ENCODE measurements around the gene VMO1. TPM values are rescaled to one million over a fixed set of nuclear protein-coding genes. Genes with fewer than 3 reads are reported as not detected.
A peak's percentile ranks its signal among the peaks of the same experiment; 100 is the strongest.

Gene VMO1
- total RNA-seq, 1 experiment from 2014 or later = 1.2 TPM

DNA sequence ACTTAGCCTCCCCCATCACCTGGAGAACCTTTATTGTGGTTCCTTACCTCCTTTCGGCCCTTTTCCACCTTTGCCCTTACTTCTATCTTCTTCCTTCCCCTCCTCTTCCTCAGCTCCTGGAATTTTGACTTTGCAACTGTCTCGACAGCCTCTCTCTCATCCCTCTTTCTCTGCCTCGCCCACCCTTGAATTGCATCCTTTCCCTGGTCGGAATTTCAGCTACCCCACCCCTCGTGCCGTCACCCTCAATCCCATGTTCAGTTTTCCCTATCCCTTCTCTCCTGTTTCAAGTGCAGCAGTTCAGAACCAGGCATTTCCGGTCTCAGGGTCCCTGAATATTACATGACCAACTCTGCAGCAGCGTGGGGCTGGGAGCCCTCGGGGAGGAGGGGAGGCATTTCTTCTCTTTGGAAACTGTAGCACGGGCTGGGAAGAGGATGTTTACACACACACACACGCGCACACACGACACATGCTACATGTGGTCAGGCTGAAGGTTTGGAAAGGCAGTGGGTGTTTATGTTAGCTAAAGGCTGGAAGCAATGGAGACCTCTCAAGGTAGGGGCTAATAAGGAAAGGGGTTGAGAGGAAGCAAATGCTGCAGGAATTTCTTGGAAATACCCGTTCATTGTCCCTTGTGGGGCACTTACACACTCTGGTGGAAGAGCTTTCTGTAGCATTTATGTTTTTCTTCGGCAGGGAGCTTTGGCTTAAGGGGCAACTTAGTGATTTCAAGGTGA, 47.9 kb upstream of the VMO1 start:
- Mint-ChIP-seq H3K27me3 (ENCODE audit: low read depth) (no peaks in the 10 kb centered on the region; the same call in 1 of the 2 replicates), H3K9me3 (no peaks in the 10 kb centered on the region), H3K27ac (peak overlapping the region; percentile 94), H3K4me1 (peaks cover 26% of the 10 kb centered on the region), H3K36me3 (no peaks in the 10 kb centered on the region), H3K4me3 (peak overlapping the region; percentile 86)
- DNase-seq (ENCODE audit: low spot score) (no peak), ATAC-seq (peak; percentile 10; the same call in 1 of the 2 replicates)
- TF ChIP-seq, protein P1, sequence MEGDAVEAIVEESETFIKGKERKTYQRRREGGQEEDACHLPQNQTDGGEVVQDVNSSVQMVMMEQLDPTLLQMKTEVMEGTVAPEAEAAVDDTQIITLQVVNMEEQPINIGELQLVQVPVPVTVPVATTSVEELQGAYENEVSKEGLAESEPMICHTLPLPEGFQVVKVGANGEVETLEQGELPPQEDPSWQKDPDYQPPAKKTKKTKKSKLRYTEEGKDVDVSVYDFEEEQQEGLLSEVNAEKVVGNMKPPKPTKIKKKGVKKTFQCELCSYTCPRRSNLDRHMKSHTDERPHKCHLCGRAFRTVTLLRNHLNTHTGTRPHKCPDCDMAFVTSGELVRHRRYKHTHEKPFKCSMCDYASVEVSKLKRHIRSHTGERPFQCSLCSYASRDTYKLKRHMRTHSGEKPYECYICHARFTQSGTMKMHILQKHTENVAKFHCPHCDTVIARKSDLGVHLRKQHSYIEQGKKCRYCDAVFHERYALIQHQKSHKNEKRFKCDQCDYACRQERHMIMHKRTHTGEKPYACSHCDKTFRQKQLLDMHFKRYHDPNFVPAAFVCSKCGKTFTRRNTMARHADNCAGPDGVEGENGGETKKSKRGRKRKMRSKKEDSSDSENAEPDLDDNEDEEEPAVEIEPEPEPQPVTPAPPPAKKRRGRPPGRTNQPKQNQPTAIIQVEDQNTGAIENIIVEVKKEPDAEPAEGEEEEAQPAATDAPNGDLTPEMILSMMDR (IDR thresholded peaks at IDR 0.05) = no peak
- TF ChIP-seq, protein P2, sequence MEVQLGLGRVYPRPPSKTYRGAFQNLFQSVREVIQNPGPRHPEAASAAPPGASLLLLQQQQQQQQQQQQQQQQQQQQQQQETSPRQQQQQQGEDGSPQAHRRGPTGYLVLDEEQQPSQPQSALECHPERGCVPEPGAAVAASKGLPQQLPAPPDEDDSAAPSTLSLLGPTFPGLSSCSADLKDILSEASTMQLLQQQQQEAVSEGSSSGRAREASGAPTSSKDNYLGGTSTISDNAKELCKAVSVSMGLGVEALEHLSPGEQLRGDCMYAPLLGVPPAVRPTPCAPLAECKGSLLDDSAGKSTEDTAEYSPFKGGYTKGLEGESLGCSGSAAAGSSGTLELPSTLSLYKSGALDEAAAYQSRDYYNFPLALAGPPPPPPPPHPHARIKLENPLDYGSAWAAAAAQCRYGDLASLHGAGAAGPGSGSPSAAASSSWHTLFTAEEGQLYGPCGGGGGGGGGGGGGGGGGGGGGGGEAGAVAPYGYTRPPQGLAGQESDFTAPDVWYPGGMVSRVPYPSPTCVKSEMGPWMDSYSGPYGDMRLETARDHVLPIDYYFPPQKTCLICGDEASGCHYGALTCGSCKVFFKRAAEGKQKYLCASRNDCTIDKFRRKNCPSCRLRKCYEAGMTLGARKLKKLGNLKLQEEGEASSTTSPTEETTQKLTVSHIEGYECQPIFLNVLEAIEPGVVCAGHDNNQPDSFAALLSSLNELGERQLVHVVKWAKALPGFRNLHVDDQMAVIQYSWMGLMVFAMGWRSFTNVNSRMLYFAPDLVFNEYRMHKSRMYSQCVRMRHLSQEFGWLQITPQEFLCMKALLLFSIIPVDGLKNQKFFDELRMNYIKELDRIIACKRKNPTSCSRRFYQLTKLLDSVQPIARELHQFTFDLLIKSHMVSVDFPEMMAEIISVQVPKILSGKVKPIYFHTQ (CRISPR knock-in tag; IDR thresholded peaks at IDR 0.05) = no peak
- TF ChIP-seq IRF2 (CRISPR knock-in tag; IDR thresholded peaks at IDR 0.05; ENCODE audit: borderline replicate concordance, low read depth) (no peak), GABPB1 (CRISPR knock-in tag; IDR thresholded peaks at IDR 0.05) (0 out of 2 replicates have a peak, but pooled peaks have one; percentile 24), ZNF416 (CRISPR knock-in tag; IDR thresholded peaks at IDR 0.05) (no peak), ETV6 (CRISPR knock-in tag; IDR thresholded peaks at IDR 0.05) (0 out of 2 replicates have a peak, but pooled peaks have one; percentile 17), FOXK1 (CRISPR knock-in tag; IDR thresholded peaks at IDR 0.05) (0 out of 2 replicates have a peak, but pooled peaks have one; percentile 27), NR2C2 (CRISPR knock-in tag; IDR thresholded peaks at IDR 0.05) (no peak), ZNF121 (CRISPR knock-in tag; IDR thresholded peaks at IDR 0.05) (no peak)
- TF ChIP-seq, protein P3, sequence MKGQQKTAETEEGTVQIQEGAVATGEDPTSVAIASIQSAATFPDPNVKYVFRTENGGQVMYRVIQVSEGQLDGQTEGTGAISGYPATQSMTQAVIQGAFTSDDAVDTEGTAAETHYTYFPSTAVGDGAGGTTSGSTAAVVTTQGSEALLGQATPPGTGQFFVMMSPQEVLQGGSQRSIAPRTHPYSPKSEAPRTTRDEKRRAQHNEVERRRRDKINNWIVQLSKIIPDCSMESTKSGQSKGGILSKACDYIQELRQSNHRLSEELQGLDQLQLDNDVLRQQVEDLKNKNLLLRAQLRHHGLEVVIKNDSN (CRISPR knock-in tag; IDR thresholded peaks at IDR 0.05) = no peak
- TF ChIP-seq, protein P4, sequence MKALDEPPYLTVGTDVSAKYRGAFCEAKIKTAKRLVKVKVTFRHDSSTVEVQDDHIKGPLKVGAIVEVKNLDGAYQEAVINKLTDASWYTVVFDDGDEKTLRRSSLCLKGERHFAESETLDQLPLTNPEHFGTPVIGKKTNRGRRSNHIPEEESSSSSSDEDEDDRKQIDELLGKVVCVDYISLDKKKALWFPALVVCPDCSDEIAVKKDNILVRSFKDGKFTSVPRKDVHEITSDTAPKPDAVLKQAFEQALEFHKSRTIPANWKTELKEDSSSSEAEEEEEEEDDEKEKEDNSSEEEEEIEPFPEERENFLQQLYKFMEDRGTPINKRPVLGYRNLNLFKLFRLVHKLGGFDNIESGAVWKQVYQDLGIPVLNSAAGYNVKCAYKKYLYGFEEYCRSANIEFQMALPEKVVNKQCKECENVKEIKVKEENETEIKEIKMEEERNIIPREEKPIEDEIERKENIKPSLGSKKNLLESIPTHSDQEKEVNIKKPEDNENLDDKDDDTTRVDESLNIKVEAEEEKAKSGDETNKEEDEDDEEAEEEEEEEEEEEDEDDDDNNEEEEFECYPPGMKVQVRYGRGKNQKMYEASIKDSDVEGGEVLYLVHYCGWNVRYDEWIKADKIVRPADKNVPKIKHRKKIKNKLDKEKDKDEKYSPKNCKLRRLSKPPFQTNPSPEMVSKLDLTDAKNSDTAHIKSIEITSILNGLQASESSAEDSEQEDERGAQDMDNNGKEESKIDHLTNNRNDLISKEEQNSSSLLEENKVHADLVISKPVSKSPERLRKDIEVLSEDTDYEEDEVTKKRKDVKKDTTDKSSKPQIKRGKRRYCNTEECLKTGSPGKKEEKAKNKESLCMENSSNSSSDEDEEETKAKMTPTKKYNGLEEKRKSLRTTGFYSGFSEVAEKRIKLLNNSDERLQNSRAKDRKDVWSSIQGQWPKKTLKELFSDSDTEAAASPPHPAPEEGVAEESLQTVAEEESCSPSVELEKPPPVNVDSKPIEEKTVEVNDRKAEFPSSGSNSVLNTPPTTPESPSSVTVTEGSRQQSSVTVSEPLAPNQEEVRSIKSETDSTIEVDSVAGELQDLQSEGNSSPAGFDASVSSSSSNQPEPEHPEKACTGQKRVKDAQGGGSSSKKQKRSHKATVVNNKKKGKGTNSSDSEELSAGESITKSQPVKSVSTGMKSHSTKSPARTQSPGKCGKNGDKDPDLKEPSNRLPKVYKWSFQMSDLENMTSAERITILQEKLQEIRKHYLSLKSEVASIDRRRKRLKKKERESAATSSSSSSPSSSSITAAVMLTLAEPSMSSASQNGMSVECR (CRISPR knock-in tag; IDR thresholded peaks at IDR 0.05; ENCODE audit: borderline replicate concordance) = no peak
- TF ChIP-seq, protein P5, sequence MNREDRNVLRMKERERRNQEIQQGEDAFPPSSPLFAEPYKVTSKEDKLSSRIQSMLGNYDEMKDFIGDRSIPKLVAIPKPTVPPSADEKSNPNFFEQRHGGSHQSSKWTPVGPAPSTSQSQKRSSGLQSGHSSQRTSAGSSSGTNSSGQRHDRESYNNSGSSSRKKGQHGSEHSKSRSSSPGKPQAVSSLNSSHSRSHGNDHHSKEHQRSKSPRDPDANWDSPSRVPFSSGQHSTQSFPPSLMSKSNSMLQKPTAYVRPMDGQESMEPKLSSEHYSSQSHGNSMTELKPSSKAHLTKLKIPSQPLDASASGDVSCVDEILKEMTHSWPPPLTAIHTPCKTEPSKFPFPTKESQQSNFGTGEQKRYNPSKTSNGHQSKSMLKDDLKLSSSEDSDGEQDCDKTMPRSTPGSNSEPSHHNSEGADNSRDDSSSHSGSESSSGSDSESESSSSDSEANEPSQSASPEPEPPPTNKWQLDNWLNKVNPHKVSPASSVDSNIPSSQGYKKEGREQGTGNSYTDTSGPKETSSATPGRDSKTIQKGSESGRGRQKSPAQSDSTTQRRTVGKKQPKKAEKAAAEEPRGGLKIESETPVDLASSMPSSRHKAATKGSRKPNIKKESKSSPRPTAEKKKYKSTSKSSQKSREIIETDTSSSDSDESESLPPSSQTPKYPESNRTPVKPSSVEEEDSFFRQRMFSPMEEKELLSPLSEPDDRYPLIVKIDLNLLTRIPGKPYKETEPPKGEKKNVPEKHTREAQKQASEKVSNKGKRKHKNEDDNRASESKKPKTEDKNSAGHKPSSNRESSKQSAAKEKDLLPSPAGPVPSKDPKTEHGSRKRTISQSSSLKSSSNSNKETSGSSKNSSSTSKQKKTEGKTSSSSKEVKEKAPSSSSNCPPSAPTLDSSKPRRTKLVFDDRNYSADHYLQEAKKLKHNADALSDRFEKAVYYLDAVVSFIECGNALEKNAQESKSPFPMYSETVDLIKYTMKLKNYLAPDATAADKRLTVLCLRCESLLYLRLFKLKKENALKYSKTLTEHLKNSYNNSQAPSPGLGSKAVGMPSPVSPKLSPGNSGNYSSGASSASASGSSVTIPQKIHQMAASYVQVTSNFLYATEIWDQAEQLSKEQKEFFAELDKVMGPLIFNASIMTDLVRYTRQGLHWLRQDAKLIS (CRISPR knock-in tag; IDR thresholded peaks at IDR 0.05; ENCODE audit: borderline replicate concordance) = no peak
- ChIA-PET CTCF (interaction anchor here (0.7 kb wide), 2 partner anchors 24 to 75 kb away, joined by 3 to 4 read pairs; no protein-coding TSS in a partner anchor), POLR2A (interaction anchor here (0.6 kb wide), 1 partner anchor 24 kb away, joined by 5 read pairs; no protein-coding TSS in a partner anchor)
